NCI-H748 (cell line): ENCODE results near the gene MAN1A1.

Experiments used
- DNase-seq: peaks from one replicate; lab custom pipeline; 2025; ENCODE audit not compliant: unreplicated experiment; lab: John Stamatoyannopoulos, UW

MAN1A1 gene

GRCh38 chr6:119204719-119205118, 144.8 kb downstream of the MAN1A1 start:
- no peak for DNase-seq

GRCh38 chr6:119201480-119201879, 148.1 kb downstream of the MAN1A1 start:
- peak; percentile 98 for DNase-seq

- DNase-seq = no peak
These were observed 148.9 kb downstream of the MAN1A1 start for GRCh38 chr6:119200512-119201175.

- no peak for DNase-seq
These were observed 152.3 kb downstream of the MAN1A1 start for GRCh38 chr6:119197271-119197670.

- peak; percentile 16 for DNase-seq
These were observed 152.8 kb downstream of the MAN1A1 start for GRCh38 chr6:119196715-119197114.

GRCh38 chr6:119195848-119196247, 153.7 kb downstream of the MAN1A1 start:
- DNase-seq = no peak

GRCh38 chr6:119195204-119195603, 154.4 kb downstream of the MAN1A1 start:
- DNase-seq = no peak

- no peak for DNase-seq
These were observed 155.9 kb downstream of the MAN1A1 start for GRCh38 chr6:119193707-119194106.

- no peak for DNase-seq
These were observed 157.4 kb downstream of the MAN1A1 start for GRCh38 chr6:119192200-119192599.

GRCh38 chr6:119190176-119190575, 159.4 kb downstream of the MAN1A1 start:
- no peak for DNase-seq

GRCh38 chr6:119189498-119189897, 160.1 kb downstream of the MAN1A1 start:
- DNase-seq = no peak

GRCh38 chr6:119187596-119187995, 162.0 kb downstream of the MAN1A1 start:
- no peak for DNase-seq

- no peak for DNase-seq
These were observed 163.1 kb downstream of the MAN1A1 start for GRCh38 chr6:119186490-119186889.

- DNase-seq = no peak
These were observed 165.4 kb downstream of the MAN1A1 start for GRCh38 chr6:119184008-119184648.

GRCh38 chr6:119183457-119183856, 166.1 kb downstream of the MAN1A1 start:
- DNase-seq = peak; percentile 11

- DNase-seq = no peak
These were observed 166.7 kb downstream of the MAN1A1 start for GRCh38 chr6:119182875-119183274.

GRCh38 chr6:119182216-119182803, 167.3 kb downstream of the MAN1A1 start:
- DNase-seq = no peak

GRCh38 chr6:119181046-119181445, 168.5 kb downstream of the MAN1A1 start:
- DNase-seq = no peak

GRCh38 chr6:119179842-119180241, 169.7 kb downstream of the MAN1A1 start:
- no peak for DNase-seq

- no peak for DNase-seq
These were observed 170.5 kb downstream of the MAN1A1 start for GRCh38 chr6:119179062-119179461.

- DNase-seq = no peak
These were observed 173.1 kb downstream of the MAN1A1 start for GRCh38 chr6:119176445-119176844.
